H1 (cell line): ENCODE measurements around the gene TRIM47. TPM values are rescaled to one million over a fixed set of nuclear protein-coding genes. Genes with fewer than 3 reads are reported as not detected.

ENCODE experiments used
- FOSL1 ChIP-seq: IDR thresholded peaks from 2 replicates; pipeline ENCODE4 v1.6.1; 2011; ENCODE audit warnings: mild to moderate bottlenecking, low read depth, low read length, moderate library complexity; ENCODE audit not compliant: insufficient read depth
- SIX5 ChIP-seq: IDR thresholded peaks from 2 replicates; pipeline ENCODE4 v1.6.1; 2011; ENCODE audit warnings: mild to moderate bottlenecking, low read depth, low read length
- polyA plus RNA-seq, 7 experiments: library from polyadenylated mRNA; depleted of rRNA in 3 of 7; stranded (reverse) in 5 of 7; unstranded in 2 of 7; fragments of >200 nt in 5 of 7; fragments of 200-250 nt in 2 of 7; gene quantifications; 1 replicate in 5 of 7; 2 replicates in 1 of 7; 4 replicates in 1 of 7; pipeline versions ENCODE4 v1.2.1 to v1.2.3, GENCODE V29; 2011 to 2013; ENCODE audit warnings: missing spikeins in 2 of 7, mixed read lengths in 2 of 7
- total RNA-seq: library from RNA; stranded (reverse); fragmentation: NEBNext Ultra II Directional; extraction: Animal tissue kit (Norgen Biotek cat#: 25700); gene quantifications from 2 replicates; pipeline ENCODE4 v1.2.1, GENCODE V29; 2021
- TF ChIP-seq, protein P1 (sequence below): fragments of 300-600 bp; sonication (generic); IDR thresholded peaks from 2 replicates; pipeline ENCODE4 v1.7.1; 2012; ENCODE audit warnings: low read length, moderate library complexity, mild to moderate bottlenecking, inconsistent platforms; ENCODE audit not compliant: insufficient replicate concordance
- TF ChIP-seq, protein P2 (sequence below): IDR thresholded peaks from 2 replicates; pipeline ENCODE4 v1.6.1; 2012; ENCODE audit warnings: inconsistent platforms

TRIM47 gene
- total and polyA plus RNA-seq, 2 of the 8 experiments (the other 6 are each of a cell fraction or from before 2014, with no cell fraction given), result 6.3 to 6.4 TPM

DNA sequence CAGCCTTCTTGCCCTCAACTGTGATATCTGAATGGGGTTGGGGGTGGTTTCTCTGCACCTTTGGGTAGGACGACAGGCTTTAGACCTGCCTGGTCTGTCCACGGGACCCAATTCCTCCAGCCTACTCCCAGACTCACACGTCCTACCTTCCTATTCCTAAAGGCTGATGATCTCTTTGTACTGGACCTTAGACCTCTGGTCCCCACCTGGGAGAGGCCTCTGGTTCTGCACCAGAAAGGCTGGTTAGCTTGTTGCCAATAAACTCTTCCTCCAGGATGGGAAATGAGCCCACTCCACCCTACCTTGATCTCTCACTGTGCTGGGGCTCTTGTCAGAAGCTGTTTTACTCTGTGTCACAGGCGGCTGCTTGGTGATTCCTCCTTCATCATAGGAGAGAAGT is 48.1 kb upstream of the TRIM47 start (continued):
- TF ChIP-seq, protein P1, sequence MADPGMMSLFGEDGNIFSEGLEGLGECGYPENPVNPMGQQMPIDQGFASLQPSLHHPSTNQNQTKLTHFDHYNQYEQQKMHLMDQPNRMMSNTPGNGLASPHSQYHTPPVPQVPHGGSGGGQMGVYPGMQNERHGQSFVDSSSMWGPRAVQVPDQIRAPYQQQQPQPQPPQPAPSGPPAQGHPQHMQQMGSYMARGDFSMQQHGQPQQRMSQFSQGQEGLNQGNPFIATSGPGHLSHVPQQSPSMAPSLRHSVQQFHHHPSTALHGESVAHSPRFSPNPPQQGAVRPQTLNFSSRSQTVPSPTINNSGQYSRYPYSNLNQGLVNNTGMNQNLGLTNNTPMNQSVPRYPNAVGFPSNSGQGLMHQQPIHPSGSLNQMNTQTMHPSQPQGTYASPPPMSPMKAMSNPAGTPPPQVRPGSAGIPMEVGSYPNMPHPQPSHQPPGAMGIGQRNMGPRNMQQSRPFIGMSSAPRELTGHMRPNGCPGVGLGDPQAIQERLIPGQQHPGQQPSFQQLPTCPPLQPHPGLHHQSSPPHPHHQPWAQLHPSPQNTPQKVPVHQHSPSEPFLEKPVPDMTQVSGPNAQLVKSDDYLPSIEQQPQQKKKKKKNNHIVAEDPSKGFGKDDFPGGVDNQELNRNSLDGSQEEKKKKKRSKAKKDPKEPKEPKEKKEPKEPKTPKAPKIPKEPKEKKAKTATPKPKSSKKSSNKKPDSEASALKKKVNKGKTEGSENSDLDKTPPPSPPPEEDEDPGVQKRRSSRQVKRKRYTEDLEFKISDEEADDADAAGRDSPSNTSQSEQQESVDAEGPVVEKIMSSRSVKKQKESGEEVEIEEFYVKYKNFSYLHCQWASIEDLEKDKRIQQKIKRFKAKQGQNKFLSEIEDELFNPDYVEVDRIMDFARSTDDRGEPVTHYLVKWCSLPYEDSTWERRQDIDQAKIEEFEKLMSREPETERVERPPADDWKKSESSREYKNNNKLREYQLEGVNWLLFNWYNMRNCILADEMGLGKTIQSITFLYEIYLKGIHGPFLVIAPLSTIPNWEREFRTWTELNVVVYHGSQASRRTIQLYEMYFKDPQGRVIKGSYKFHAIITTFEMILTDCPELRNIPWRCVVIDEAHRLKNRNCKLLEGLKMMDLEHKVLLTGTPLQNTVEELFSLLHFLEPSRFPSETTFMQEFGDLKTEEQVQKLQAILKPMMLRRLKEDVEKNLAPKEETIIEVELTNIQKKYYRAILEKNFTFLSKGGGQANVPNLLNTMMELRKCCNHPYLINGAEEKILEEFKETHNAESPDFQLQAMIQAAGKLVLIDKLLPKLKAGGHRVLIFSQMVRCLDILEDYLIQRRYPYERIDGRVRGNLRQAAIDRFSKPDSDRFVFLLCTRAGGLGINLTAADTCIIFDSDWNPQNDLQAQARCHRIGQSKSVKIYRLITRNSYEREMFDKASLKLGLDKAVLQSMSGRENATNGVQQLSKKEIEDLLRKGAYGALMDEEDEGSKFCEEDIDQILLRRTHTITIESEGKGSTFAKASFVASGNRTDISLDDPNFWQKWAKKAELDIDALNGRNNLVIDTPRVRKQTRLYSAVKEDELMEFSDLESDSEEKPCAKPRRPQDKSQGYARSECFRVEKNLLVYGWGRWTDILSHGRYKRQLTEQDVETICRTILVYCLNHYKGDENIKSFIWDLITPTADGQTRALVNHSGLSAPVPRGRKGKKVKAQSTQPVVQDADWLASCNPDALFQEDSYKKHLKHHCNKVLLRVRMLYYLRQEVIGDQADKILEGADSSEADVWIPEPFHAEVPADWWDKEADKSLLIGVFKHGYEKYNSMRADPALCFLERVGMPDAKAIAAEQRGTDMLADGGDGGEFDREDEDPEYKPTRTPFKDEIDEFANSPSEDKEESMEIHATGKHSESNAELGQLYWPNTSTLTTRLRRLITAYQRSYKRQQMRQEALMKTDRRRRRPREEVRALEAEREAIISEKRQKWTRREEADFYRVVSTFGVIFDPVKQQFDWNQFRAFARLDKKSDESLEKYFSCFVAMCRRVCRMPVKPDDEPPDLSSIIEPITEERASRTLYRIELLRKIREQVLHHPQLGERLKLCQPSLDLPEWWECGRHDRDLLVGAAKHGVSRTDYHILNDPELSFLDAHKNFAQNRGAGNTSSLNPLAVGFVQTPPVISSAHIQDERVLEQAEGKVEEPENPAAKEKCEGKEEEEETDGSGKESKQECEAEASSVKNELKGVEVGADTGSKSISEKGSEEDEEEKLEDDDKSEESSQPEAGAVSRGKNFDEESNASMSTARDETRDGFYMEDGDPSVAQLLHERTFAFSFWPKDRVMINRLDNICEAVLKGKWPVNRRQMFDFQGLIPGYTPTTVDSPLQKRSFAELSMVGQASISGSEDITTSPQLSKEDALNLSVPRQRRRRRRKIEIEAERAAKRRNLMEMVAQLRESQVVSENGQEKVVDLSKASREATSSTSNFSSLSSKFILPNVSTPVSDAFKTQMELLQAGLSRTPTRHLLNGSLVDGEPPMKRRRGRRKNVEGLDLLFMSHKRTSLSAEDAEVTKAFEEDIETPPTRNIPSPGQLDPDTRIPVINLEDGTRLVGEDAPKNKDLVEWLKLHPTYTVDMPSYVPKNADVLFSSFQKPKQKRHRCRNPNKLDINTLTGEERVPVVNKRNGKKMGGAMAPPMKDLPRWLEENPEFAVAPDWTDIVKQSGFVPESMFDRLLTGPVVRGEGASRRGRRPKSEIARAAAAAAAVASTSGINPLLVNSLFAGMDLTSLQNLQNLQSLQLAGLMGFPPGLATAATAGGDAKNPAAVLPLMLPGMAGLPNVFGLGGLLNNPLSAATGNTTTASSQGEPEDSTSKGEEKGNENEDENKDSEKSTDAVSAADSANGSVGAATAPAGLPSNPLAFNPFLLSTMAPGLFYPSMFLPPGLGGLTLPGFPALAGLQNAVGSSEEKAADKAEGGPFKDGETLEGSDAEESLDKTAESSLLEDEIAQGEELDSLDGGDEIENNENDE, result no peak
- TF ChIP-seq SIX5 (no peak), FOSL1 (no peak)
- TF ChIP-seq, protein P2, sequence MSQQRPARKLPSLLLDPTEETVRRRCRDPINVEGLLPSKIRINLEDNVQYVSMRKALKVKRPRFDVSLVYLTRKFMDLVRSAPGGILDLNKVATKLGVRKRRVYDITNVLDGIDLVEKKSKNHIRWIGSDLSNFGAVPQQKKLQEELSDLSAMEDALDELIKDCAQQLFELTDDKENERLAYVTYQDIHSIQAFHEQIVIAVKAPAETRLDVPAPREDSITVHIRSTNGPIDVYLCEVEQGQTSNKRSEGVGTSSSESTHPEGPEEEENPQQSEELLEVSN, result no peak
